HepG2 (cell line): ENCODE results near the gene LRBA. TPM values are rescaled to one million over a fixed set of nuclear protein-coding genes. Genes with fewer than 3 reads are reported as not detected.

Source experiments
- ATAC-seq: fragments of 200-7000 bp; cut with Tn5 transposase; 3 replicates; pipeline ENCODE4 v1.9.1; 2020; ENCODE audit warnings: mild to moderate bottlenecking, moderate library complexity
- BruUV-seq: library from RNA; stranded (reverse); fragments of 400-500 nt; replicated peaks from 2 replicates; lab custom pipeline; 2021; lab: Mats Ljungman, UMichigan
- CTCF ChIA-PET: fragments of 300-600 bp; formaldehyde crosslinking; extraction: SDS; loops from one replicate; lab custom pipeline; 2021; ENCODE audit warnings: low total read pairs, inconsistent platforms, low intra/inter-chr PET ratio; lab: Yijun Ruan, JAX
- POLR2A ChIA-PET: fragments of 350-600 bp; sonication (Branson Sonifier 250); formaldehyde crosslinking; loops from one replicate; lab custom pipeline; 2020; ENCODE audit warnings: antibody characterized with exemption, inconsistent platforms; lab: Yijun Ruan, JAX
- DNase-seq: peaks from one replicate; pipeline ENCODE4 v3.0.0-alpha.2; 2015; ENCODE audit warnings: low spot score
- FAIRE-seq: peaks from 3 replicates; lab custom pipeline; 2011; peaks lifted over from hg19 to GRCh38; lab: Jason Lieb, UNC
- H2AFZ ChIP-seq: one replicate; pipeline ENCODE4 v1.6.1; 2011; ENCODE audit warnings: low read length, inconsistent platforms
- H3K27ac ChIP-seq: fragments of 300-600 bp; 3 replicates; pipeline ENCODE4 v1.8.0; 2011; ENCODE audit warnings: mixed run types, mild to moderate bottlenecking, mixed read lengths, low read length, inconsistent platforms; ENCODE audit not compliant: insufficient read depth; ENCODE audit errors: extremely low read length
- H3K27me3 ChIP-seq, 2 experiments: fragments of 200-600 bp in 1 of 2; 2 replicates in 1 of 2; 3 replicates in 1 of 2; pipeline versions ENCODE4 v1.6.0 to v1.8.0; 2011; ENCODE audit warnings: low read length in 2 of 2, mild to moderate bottlenecking in 2 of 2, moderate library complexity in 2 of 2, inconsistent platforms in 1 of 2; ENCODE audit not compliant: insufficient read depth in 2 of 2, control insufficient read depth in 1 of 2
- H3K36me3 ChIP-seq, 2 experiments: fragments of 200-600 bp in 1 of 2; replicated peaks in 1 of 2; 2 replicates in 1 of 2; 3 replicates in 1 of 2; pipeline versions ENCODE4 v1.5.1 to v1.8.0; 2011; ENCODE audit warnings: low read length in 2 of 2, inconsistent platforms in 1 of 2; ENCODE audit not compliant: insufficient read depth in 2 of 2, control insufficient read depth in 1 of 2
- H3K4me1 ChIP-seq: 2 replicates; pipeline ENCODE4 v1.5.1; 2012; ENCODE audit warnings: low read length, inconsistent platforms; ENCODE audit not compliant: insufficient read depth
- H3K4me2 ChIP-seq: 2 replicates; pipeline ENCODE4 v1.6.0; 2011; ENCODE audit warnings: low read depth, low read length, inconsistent platforms
- H3K4me3 ChIP-seq, 3 experiments: fragments of 200-600 bp in 1 of 3; sonication (generic), shearing (Covaris generic) in 1 of 3; replicated peaks in 1 of 3; 2 replicates each; pipeline ENCODE4 v1.5.1; 2011 to 2016; ENCODE audit warnings: low read length in 3 of 3, inconsistent platforms in 2 of 3, low read depth in 2 of 3, mild to moderate bottlenecking in 2 of 3, control low read depth in 1 of 3, mixed read lengths in 1 of 3; ENCODE audit not compliant: insufficient read depth in 1 of 3
- H3K79me2 ChIP-seq: one replicate; pipeline ENCODE4 v1.6.1; 2011; ENCODE audit warnings: low read length, inconsistent platforms; ENCODE audit not compliant: insufficient read depth
- H3K9ac ChIP-seq: 2 replicates; pipeline ENCODE4 v1.6.0; 2011; ENCODE audit warnings: mild to moderate bottlenecking, low read depth, low read length, inconsistent platforms; ENCODE audit not compliant: insufficient read depth
- H3K9me3 ChIP-seq: 2 replicates; pipeline ENCODE4 v1.5.1; 2012; ENCODE audit warnings: mild to moderate bottlenecking, low read length
- H4K20me1 ChIP-seq: 2 replicates; pipeline ENCODE4 v1.6.0; 2011; ENCODE audit warnings: inconsistent platforms, mild to moderate bottlenecking, low read length, moderate library complexity; ENCODE audit not compliant: insufficient read depth
- CREBL2 ChIP-seq: sonication (generic); formaldehyde crosslinking; IDR thresholded peaks from 2 replicates; pipeline ENCODE4 v1.8.1; 2023; ENCODE audit warnings: missing genetic modification reagents, mild to moderate bottlenecking, borderline replicate concordance
- GTF2F1 ChIP-seq: fragments of 150-350 bp; IDR thresholded peaks from 2 replicates; pipeline ENCODE4 v1.6.1; 2014; ENCODE audit warnings: low read length
- HMGXB4 ChIP-seq, 2 experiments: sonication (generic) in 1 of 2; formaldehyde crosslinking in 1 of 2; IDR thresholded peaks; 2 replicates each; pipeline versions ENCODE4 v1.4.0 to v1.6.1; 2018 to 2020; ENCODE audit warnings: missing genetic modification reagents in 2 of 2, borderline replicate concordance in 1 of 2, low read depth in 1 of 2, mild to moderate bottlenecking in 1 of 2, missing biosample characterization in 1 of 2
- KDM6A ChIP-seq: IDR thresholded peaks from 2 replicates; pipeline ENCODE4 v1.6.1; 2016; ENCODE audit warnings: low read depth
- MNT ChIP-seq: fragments of 450-650 bp; IDR thresholded peaks from 2 replicates; pipeline ENCODE4 v1.6.1; 2016
- NFIC ChIP-seq: IDR thresholded peaks from 2 replicates; pipeline ENCODE4 v1.6.1; 2012; ENCODE audit warnings: mild to moderate bottlenecking, low read length, inconsistent platforms
- NFRKB ChIP-seq: fragments of 450-650 bp; IDR thresholded peaks from 2 replicates; pipeline ENCODE4 v1.6.1; 2017
- NFYB ChIP-seq: sonication (generic); formaldehyde crosslinking; IDR thresholded peaks from 2 replicates; pipeline ENCODE4 v1.4.0; 2020; ENCODE audit warnings: missing genetic modification reagents
- NKX3-1 ChIP-seq: sonication (generic); formaldehyde crosslinking; IDR thresholded peaks from 2 replicates; pipeline ENCODE4 v1.5.0; 2020; ENCODE audit warnings: missing genetic modification reagents
- REPIN1 ChIP-seq: sonication (generic); formaldehyde crosslinking; IDR thresholded peaks from 2 replicates; pipeline ENCODE4 v1.8.0; 2022; ENCODE audit warnings: missing genetic modification reagents, low read depth, mild to moderate bottlenecking, borderline replicate concordance
- SNAI1 ChIP-seq: sonication (generic); formaldehyde crosslinking; IDR thresholded peaks from 2 replicates; pipeline ENCODE4 v1.5.0; 2020; ENCODE audit warnings: mild to moderate bottlenecking, missing genetic modification reagents, borderline replicate concordance
- SNAPC4 ChIP-seq: sonication (generic); formaldehyde crosslinking; IDR thresholded peaks from 2 replicates; pipeline ENCODE4 v1.4.0; 2020; ENCODE audit warnings: mild to moderate bottlenecking, missing genetic modification reagents
- SP4 ChIP-seq: sonication (generic); formaldehyde crosslinking; IDR thresholded peaks from 2 replicates; pipeline ENCODE4 v1.8.1; 2023; ENCODE audit warnings: mild to moderate bottlenecking, missing genetic modification reagents
- ZKSCAN1 ChIP-seq: fragments of 150-350 bp; IDR thresholded peaks from 2 replicates; pipeline ENCODE4 v1.6.1; 2014; ENCODE audit warnings: low read length
- ZNF12 ChIP-seq: sonication (generic); formaldehyde crosslinking; IDR thresholded peaks from 2 replicates; pipeline ENCODE4 v1.5.0; 2020; ENCODE audit warnings: missing genetic modification reagents
- ZNF383 ChIP-seq: sonication (generic); formaldehyde crosslinking; IDR thresholded peaks from 2 replicates; pipeline ENCODE4 v1.4.0; 2020; ENCODE audit warnings: missing genetic modification reagents, mild to moderate bottlenecking, borderline replicate concordance
- ZSCAN29 ChIP-seq: sonication (generic); formaldehyde crosslinking; conservative IDR thresholded peaks from 2 replicates; pipeline ENCODE4 v1.4.0; 2020; ENCODE audit warnings: mild to moderate bottlenecking, missing genetic modification reagents
- WGBS: methylation state at CpG from one replicate; pipeline ENCODE4 v1.1.6; 2017; ENCODE audit warnings: low lambda C conversion rate; 5-methylcytosine and 5-hydroxymethylcytosine counted together
- in situ Hi-C: cut with HindIII; loops from 2 replicates; pipeline ENCODE4 v1.10.0; 2017; ENCODE audit warnings: low pct_unique_long_range_greater_than_20kb; ENCODE audit not compliant: extremely low pct_ligation_motif_present
- intact Hi-C: fragments of 100-400 bp; cut with micrococcal nuclease; formaldehyde crosslinking; loops from one replicate; pipeline ENCODE4 v1.10.0; 2022; ENCODE audit not compliant: unreplicated experiment
- polyA plus RNA-seq, 8 experiments: library from polyadenylated mRNA; depleted of rRNA in 3 of 8; stranded (reverse) in 7 of 8; unstranded in 1 of 8; fragments of >200 nt; fragmentation: Illumina TruSeq in 4 of 8; extraction: Trizol in 4 of 8; gene quantifications; 2 replicates each; pipeline versions ENCODE4 v1.2.1 to v1.2.3, GENCODE V29; 2011 to 2016; ENCODE audit warnings: low read depth in 4 of 8, missing spikeins in 1 of 8, mixed read lengths in 1 of 8; ENCODE audit not compliant: insufficient read depth in 1 of 8
- total RNA-seq, 5 experiments: library from RNA; depleted of rRNA; stranded (reverse); fragments of >200 nt; fragmentation: Illumina TruSeq; extraction: Trizol; gene quantifications; 2 replicates each; pipeline ENCODE4 v1.2.3, GENCODE V29; 2016; ENCODE audit warnings: low read depth in 1 of 5
- TF ChIP-seq, protein P1 (sequence below): sonication (generic); formaldehyde crosslinking; IDR thresholded peaks from 2 replicates; pipeline ENCODE4 v1.4.0; 2020; ENCODE audit warnings: missing genetic modification reagents

The LRBA gene
- total and polyA plus RNA-seq, 2 of the 13 experiments (the other 11 are each of a cell fraction or from before 2014, with no cell fraction given) = 21.0 to 37.2 TPM

- BruUV-seq = no TSS peak
- Histone ChIP-seq H3K27ac (no peak overlapping the region), H3K36me3 (no peaks in the 10 kb centered on the region), H4K20me1 (no peaks in the 10 kb centered on the region), H3K4me1 (no peaks in the 10 kb centered on the region), H3K9ac (no peak overlapping the region), H3K9me3 (no peaks in the 10 kb centered on the region), H2AFZ (no peak overlapping the region), H3K27me3 (no peaks in the 10 kb centered on the region), H3K79me2 (no peaks in the 10 kb centered on the region), H3K4me3 (no peak overlapping the region), H3K4me2 (no peak overlapping the region)
- DNase-seq (no peak), ATAC-seq (no peak), FAIRE-seq (no peak)
- POLR2A ChIA-PET = no interaction called here
- in situ Hi-C loops = no loop called here
- WGBS = 98% methylated on average over 2 of the region's 2 CpGs
- CTCF ChIA-PET = no interaction called here
- intact Hi-C loops = no loop called here
- no peak for TF ChIP-seq REPIN1 (CRISPR knock-in tag)
- TF ChIP-seq KDM6A (CRISPR knock-in tag) = no peak
- TF ChIP-seq ZKSCAN1 = no peak
- no peak for TF ChIP-seq HMGXB4 (CRISPR knock-in tag; IDR thresholded peaks at IDR 0.05; ENCODE audit: borderline replicate concordance in 1 of 2, low read depth in 1 of 2)
- no peak for TF ChIP-seq GTF2F1
- TF ChIP-seq ZNF12 (CRISPR knock-in tag) = no peak
- TF ChIP-seq, protein P1, sequence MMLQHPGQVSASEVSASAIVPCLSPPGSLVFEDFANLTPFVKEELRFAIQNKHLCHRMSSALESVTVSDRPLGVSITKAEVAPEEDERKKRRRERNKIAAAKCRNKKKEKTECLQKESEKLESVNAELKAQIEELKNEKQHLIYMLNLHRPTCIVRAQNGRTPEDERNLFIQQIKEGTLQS (CRISPR knock-in tag) = no peak
- TF ChIP-seq SNAPC4 = no peak
- no peak for TF ChIP-seq ZSCAN29 (CRISPR knock-in tag)
- no peak for TF ChIP-seq NFRKB
- TF ChIP-seq MNT = no peak
- no peak for TF ChIP-seq CREBL2 (CRISPR knock-in tag)
- TF ChIP-seq NKX3-1 (CRISPR knock-in tag) = no peak
- TF ChIP-seq SP4 (CRISPR knock-in tag) = no peak
- TF ChIP-seq NFIC = no peak
- TF ChIP-seq ZNF383 (CRISPR knock-in tag) = no peak
- no peak for TF ChIP-seq NFYB (CRISPR knock-in tag)
- TF ChIP-seq SNAI1 (CRISPR knock-in tag) = no peak
Observed at GRCh38 chr4:150385606-150386005, 629.5 kb downstream of the LRBA start.
